PC-3 (cell line): Measurements from ENCODE around the gene C3orf62.
"Not testable (repeated sequence)": the region's sequence is repeated elsewhere in the genome, so short reads cannot be mapped to it uniquely, and the experiment has no call there.

Experiments used
- EZH2phosphoT487 ChIP-seq: fragments of 300-600 bp; sonication (generic); IDR thresholded peaks from 2 replicates; pipeline ENCODE4 v1.6.1; 2018; ENCODE audit warnings: mild to moderate bottlenecking, antibody characterized with exemption, low read length, borderline replicate concordance
- TF ChIP-seq, protein P1 (sequence below): fragments of 300-600 bp; sonication (generic); conservative IDR thresholded peaks from 2 replicates; pipeline ENCODE4 v1.5.1; 2017; ENCODE audit warnings: antibody characterized with exemption, low read depth, mild to moderate bottlenecking, low read length

- TF ChIP-seq, protein P1, sequence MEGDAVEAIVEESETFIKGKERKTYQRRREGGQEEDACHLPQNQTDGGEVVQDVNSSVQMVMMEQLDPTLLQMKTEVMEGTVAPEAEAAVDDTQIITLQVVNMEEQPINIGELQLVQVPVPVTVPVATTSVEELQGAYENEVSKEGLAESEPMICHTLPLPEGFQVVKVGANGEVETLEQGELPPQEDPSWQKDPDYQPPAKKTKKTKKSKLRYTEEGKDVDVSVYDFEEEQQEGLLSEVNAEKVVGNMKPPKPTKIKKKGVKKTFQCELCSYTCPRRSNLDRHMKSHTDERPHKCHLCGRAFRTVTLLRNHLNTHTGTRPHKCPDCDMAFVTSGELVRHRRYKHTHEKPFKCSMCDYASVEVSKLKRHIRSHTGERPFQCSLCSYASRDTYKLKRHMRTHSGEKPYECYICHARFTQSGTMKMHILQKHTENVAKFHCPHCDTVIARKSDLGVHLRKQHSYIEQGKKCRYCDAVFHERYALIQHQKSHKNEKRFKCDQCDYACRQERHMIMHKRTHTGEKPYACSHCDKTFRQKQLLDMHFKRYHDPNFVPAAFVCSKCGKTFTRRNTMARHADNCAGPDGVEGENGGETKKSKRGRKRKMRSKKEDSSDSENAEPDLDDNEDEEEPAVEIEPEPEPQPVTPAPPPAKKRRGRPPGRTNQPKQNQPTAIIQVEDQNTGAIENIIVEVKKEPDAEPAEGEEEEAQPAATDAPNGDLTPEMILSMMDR, result not testable (repeated sequence)
- TF ChIP-seq EZH2phosphoT487, result not testable (repeated sequence)
Observed at GRCh38 chr3:49240091-49240490, 36.9 kb downstream of the C3orf62 start.
